NCI-H2196 (cell line): ENCODE results near the gene CYFIP1.

ENCODE experiments used
- DNase-seq: peaks from one replicate; lab custom pipeline; 2025; ENCODE audit not compliant: unreplicated experiment; lab: John Stamatoyannopoulos, UW

Gene CYFIP1

DNA sequence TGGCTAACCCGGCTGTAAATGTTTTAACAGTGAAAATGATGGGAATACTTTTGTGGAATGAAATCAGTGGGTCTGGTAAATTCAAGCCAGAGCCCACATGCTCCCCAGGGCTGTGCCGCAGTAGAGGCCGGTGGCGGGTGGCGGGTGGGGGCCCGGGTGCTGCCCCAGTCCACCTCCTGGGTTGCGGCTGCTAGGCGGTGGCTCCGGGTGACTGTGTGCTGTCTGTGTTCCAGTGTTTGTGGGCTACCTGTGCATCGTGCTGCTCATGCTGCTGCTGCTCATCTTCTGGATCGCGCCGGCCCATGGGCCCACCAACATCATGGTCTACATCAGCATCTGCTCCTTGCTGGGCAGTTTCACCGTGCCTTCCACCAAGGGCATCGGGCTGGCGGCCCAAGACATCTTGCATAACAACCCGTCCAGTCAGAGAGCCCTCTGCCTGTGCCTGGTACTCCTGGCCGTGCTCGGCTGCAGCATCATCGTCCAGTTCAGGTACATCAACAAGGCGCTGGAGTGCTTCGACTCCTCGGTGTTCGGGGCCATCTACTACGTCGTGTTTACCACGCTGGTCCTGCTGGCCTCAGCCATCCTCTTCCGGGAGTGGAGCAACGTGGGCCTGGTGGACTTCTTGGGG, 156.6 kb downstream of the CYFIP1 start:
- DNase-seq: no peak

DNA sequence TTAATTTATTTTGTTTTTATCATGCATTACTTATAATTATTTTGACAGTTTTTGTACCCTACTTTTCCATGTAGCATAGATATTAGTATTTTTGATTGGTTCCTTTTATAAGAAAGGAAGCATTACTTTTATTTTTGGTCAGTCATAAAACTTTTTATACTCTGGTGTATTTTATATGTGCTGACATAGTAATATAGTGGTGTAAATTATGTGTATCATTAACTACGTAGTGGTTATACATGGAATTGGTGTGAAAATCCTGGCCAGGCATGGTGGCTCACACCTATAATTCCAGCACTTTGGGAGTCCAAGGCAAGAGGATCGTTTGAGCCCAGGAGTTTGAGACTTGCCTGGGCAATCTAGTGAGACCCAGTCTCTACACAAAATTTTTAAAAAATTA, 160.5 kb downstream of the CYFIP1 start:
- DNase-seq: no peak
